ENCODE data around the gene TSPAN5.

DNA sequence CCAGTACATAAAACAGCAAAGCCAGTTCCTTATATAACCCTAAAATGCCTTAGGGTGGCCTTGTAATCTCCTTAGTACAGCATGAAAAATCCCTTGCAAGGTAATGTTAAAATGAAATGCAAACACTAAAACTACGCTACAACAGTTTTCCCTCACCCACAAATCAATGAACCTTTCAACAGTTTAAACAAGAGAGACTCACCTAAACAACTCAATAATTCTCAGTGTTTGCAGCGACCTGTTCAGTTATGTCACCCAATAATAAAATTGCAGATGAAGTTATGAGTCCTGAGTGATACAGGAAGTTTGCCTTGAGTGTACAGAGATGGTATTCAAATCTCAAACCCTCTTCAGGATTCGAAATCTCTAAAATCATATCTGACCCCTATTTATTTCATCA lies 25.3 kb downstream of the TSPAN5 start:
- TF ChIP-seq POLR2AphosphoS5 (IDR thresholded peaks at IDR 0.05): no peak
- TF ChIP-seq, protein P1, sequence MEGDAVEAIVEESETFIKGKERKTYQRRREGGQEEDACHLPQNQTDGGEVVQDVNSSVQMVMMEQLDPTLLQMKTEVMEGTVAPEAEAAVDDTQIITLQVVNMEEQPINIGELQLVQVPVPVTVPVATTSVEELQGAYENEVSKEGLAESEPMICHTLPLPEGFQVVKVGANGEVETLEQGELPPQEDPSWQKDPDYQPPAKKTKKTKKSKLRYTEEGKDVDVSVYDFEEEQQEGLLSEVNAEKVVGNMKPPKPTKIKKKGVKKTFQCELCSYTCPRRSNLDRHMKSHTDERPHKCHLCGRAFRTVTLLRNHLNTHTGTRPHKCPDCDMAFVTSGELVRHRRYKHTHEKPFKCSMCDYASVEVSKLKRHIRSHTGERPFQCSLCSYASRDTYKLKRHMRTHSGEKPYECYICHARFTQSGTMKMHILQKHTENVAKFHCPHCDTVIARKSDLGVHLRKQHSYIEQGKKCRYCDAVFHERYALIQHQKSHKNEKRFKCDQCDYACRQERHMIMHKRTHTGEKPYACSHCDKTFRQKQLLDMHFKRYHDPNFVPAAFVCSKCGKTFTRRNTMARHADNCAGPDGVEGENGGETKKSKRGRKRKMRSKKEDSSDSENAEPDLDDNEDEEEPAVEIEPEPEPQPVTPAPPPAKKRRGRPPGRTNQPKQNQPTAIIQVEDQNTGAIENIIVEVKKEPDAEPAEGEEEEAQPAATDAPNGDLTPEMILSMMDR (IDR thresholded peaks at IDR 0.05): no peak

Measured in suprapubic skin (tissue), 3 donors.